NCI-H345 (cell line): ENCODE measurements around the gene PDCD1LG2.

ENCODE experiments used
- DNase-seq: peaks from one replicate; lab custom pipeline; 2025; lab: John Stamatoyannopoulos, UW

The PDCD1LG2 gene

GRCh38 chr9:5531101-5531882 lies 21.0 kb downstream of the PDCD1LG2 start:
- no peak for DNase-seq

GRCh38 chr9:5532306-5532705 lies 22.0 kb downstream of the PDCD1LG2 start:
- DNase-seq, result no peak

GRCh38 chr9:5532790-5533189 lies 22.5 kb downstream of the PDCD1LG2 start:
- DNase-seq, result no peak

- no peak for DNase-seq
These were observed 26.4 kb downstream of the PDCD1LG2 start for GRCh38 chr9:5536684-5537083.

GRCh38 chr9:5543875-5544702 lies 33.8 kb downstream of the PDCD1LG2 start:
- no peak for DNase-seq

GRCh38 chr9:5549658-5550650 lies 39.6 kb downstream of the PDCD1LG2 start:
- no peak for DNase-seq

GRCh38 chr9:5551368-5552150 lies 41.2 kb downstream of the PDCD1LG2 start:
- no peak for DNase-seq

- no peak for DNase-seq
These were observed 42.0 kb downstream of the PDCD1LG2 start for GRCh38 chr9:5552301-5552700.

- DNase-seq, result no peak
These were observed 42.9 kb downstream of the PDCD1LG2 start for GRCh38 chr9:5553211-5553610.

- DNase-seq, result no peak
These were observed 43.9 kb downstream of the PDCD1LG2 start for GRCh38 chr9:5554254-5554653.

GRCh38 chr9:5556101-5556705 lies 45.9 kb downstream of the PDCD1LG2 start:
- no peak for DNase-seq

GRCh38 chr9:5557606-5558587 lies 47.6 kb downstream of the PDCD1LG2 start:
- DNase-seq, result no peak

GRCh38 chr9:5559659-5560058 lies 49.3 kb downstream of the PDCD1LG2 start:
- no peak for DNase-seq

- no peak for DNase-seq
These were observed 50.2 kb downstream of the PDCD1LG2 start for GRCh38 chr9:5560443-5561100.

- no peak for DNase-seq
These were observed 51.6 kb downstream of the PDCD1LG2 start for GRCh38 chr9:5561828-5562488.

- DNase-seq, result no peak
These were observed 52.6 kb downstream of the PDCD1LG2 start for GRCh38 chr9:5562806-5563416.

- DNase-seq, result no peak
These were observed 53.1 kb downstream of the PDCD1LG2 start for GRCh38 chr9:5563417-5563815.

- DNase-seq, result no peak
These were observed 53.6 kb downstream of the PDCD1LG2 start for GRCh38 chr9:5563886-5564285.
